Measurements from ENCODE around the gene SHB. TPM values are rescaled to one million over a fixed set of nuclear protein-coding genes. Genes with fewer than 3 reads are reported as not detected.

SHB gene
- total RNA-seq, 1 donor from 2014 or later = 18.5 TPM

DNA sequence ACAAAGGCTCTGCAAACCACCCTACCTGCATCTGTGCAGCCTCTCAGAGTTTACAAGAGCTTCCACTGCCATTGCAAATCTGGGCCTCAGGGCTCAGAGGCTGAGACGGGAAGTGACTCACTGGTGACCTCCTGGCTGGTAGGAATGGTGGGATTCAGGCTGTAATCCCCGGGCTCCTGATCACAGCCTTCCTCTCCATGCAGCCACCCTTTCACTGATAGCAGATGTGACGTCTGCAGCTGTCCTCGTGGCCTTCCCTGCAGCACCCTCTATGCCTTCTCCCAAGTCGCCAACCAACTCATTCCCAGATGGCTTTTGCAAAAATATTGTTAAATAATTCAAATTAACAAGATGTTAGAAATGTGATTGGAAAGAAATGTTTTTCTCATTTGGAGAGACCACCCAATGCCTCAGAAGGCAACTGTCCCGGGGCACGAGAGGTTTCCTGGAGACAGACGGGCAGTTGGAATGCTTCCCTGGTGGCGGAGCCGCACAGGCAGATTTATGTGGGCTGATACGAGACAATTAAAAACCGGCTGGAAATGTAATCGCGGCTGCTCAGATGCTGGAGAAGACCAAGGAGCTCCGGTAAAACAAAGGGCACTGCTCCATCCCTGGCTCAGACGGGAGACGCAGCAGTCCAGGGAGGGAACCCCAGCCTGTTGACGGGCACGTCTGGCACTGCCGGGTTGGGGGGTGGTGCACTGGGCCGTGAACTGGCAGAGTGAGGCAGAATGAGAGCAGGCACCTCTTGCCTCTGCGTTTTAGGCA, 130.7 kb downstream of the SHB start:
- no peak for DNase-seq (ENCODE audit: low spot score)
- Mint-ChIP-seq H3K27ac (ENCODE audit: unreplicated experiment) (no peak overlapping the region), H3K4me3 (ENCODE audit: unreplicated experiment) (no peak overlapping the region), H3K4me1 (ENCODE audit: unreplicated experiment) (peaks cover 40% of the 10 kb centered on the region), H3K27me3 (ENCODE audit: unreplicated experiment) (peaks cover 4% of the 10 kb centered on the region), H3K36me3 (ENCODE audit: low read depth, unreplicated experiment) (peaks cover 18% of the 10 kb centered on the region), H3K9me3 (ENCODE audit: unreplicated experiment) (no peaks in the 10 kb centered on the region)
- no peak for TF ChIP-seq CTCF (IDR thresholded peaks at IDR 0.05; ENCODE audit: unreplicated experiment)

DNA sequence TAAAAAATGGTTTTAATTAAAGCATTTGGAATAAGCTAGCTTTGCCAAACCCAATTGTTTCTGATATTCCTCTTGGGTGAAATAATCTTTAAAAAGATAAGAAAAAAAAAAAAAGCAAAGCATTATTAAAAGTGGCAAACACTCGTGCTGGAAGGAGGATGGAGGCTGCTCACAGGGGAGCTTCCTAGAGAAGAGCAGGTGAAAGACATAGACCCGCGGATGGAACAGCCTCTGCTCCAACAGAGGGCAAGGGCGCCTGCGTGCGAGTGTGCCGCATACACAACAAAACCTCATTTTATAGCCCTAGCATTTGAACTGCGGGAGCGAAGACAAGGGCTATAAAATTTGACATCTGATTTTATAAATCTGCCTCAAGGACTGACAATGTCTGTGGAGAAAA, 131.7 kb downstream of the SHB start:
- Mint-ChIP-seq H3K27ac (ENCODE audit: unreplicated experiment) (no peak overlapping the region), H3K4me3 (ENCODE audit: unreplicated experiment) (no peak overlapping the region), H3K4me1 (ENCODE audit: unreplicated experiment) (peaks cover 40% of the 10 kb centered on the region), H3K36me3 (ENCODE audit: low read depth, unreplicated experiment) (peaks cover 14% of the 10 kb centered on the region), H3K27me3 (ENCODE audit: unreplicated experiment) (peaks cover 4% of the 10 kb centered on the region), H3K9me3 (ENCODE audit: unreplicated experiment) (no peaks in the 10 kb centered on the region)
- no peak for TF ChIP-seq CTCF (IDR thresholded peaks at IDR 0.05; ENCODE audit: unreplicated experiment)
- DNase-seq (ENCODE audit: low spot score) = no peak

- H3K27ac Mint-ChIP-seq (ENCODE audit: unreplicated experiment) = no peak overlapping the region
- TF ChIP-seq CTCF (IDR thresholded peaks at IDR 0.05; ENCODE audit: unreplicated experiment) = no peak
- H3K9me3 Mint-ChIP-seq (ENCODE audit: unreplicated experiment) = no peaks in the 10 kb centered on the region
- H3K36me3 Mint-ChIP-seq (ENCODE audit: low read depth, unreplicated experiment) = peaks cover 12% of the 10 kb centered on the region
- no peak overlapping the region for H3K4me3 Mint-ChIP-seq (ENCODE audit: unreplicated experiment)
- DNase-seq (ENCODE audit: low spot score) = no peak
- peaks cover 38% of the 10 kb centered on the region for H3K4me1 Mint-ChIP-seq (ENCODE audit: unreplicated experiment)
- H3K27me3 Mint-ChIP-seq (ENCODE audit: unreplicated experiment) = peaks cover 4% of the 10 kb centered on the region
These were observed 132.1 kb downstream of the SHB start for GRCh38 chr9:37936965-37937364.

DNA sequence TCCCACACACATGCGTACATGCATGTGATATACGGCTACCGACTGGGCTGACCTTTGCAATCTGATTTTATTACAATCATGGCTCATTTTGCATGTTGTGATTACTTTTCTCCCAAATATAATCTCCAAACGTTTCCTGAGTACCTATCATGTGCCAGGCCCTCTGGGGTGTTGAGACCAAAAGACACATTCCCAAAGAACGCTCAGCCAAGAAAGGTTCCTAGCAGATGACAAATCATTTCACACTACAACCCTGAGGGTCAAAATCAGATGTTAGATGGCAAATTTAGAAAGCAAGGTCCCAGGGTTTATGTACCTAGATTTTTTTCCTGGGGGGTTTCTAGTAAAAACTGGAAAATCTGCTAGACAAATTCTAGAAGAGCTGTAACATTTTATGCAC, 132.7 kb downstream of the SHB start:
- Mint-ChIP-seq H3K36me3 (ENCODE audit: low read depth, unreplicated experiment) (peaks cover 12% of the 10 kb centered on the region), H3K27ac (ENCODE audit: unreplicated experiment) (no peak overlapping the region), H3K4me1 (ENCODE audit: unreplicated experiment) (peaks cover 36% of the 10 kb centered on the region), H3K9me3 (ENCODE audit: unreplicated experiment) (no peaks in the 10 kb centered on the region), H3K4me3 (ENCODE audit: unreplicated experiment) (no peak overlapping the region), H3K27me3 (ENCODE audit: unreplicated experiment) (peaks cover 4% of the 10 kb centered on the region)
- TF ChIP-seq CTCF (IDR thresholded peaks at IDR 0.05; ENCODE audit: unreplicated experiment) = no peak
- no peak for DNase-seq (ENCODE audit: low spot score)

- Mint-ChIP-seq H3K4me3 (ENCODE audit: unreplicated experiment) (no peak overlapping the region), H3K9me3 (ENCODE audit: unreplicated experiment) (no peaks in the 10 kb centered on the region), H3K27ac (ENCODE audit: unreplicated experiment) (no peak overlapping the region), H3K36me3 (ENCODE audit: low read depth, unreplicated experiment) (peaks cover 14% of the 10 kb centered on the region), H3K4me1 (ENCODE audit: unreplicated experiment) (peaks cover 36% of the 10 kb centered on the region), H3K27me3 (ENCODE audit: unreplicated experiment) (peaks cover 6% of the 10 kb centered on the region)
- no peak for DNase-seq (ENCODE audit: low spot score)
- no peak for TF ChIP-seq CTCF (IDR thresholded peaks at IDR 0.05; ENCODE audit: unreplicated experiment)
These were observed 133.9 kb downstream of the SHB start for GRCh38 chr9:37935096-37935495.
